Activated CD8-positive, alpha-beta T cell treated with anti-CD3 and anti-CD28 coated beads for 36 hours (primary cell): ENCODE data around the gene INTS6. TPM values are rescaled to one million over a fixed set of nuclear protein-coding genes. Genes with fewer than 3 reads are reported as not detected.

ENCODE experiments used
- ATAC-seq: fragments of 200-7000 bp; cut with Tn5 transposase; one replicate; pipeline ENCODE4 v1.10.0; 2021; ENCODE audit warnings: mild to moderate bottlenecking, moderate library complexity
- CTCF ChIA-PET: fragments of 350-600 bp; sonication (Branson Sonifier 250); formaldehyde crosslinking; loops from one replicate; lab custom pipeline; 2021; ENCODE audit warnings: antibody characterized with exemption; lab: Charles Lee
- POLR2A ChIA-PET: fragments of 350-600 bp; sonication (Branson Sonifier 250); formaldehyde crosslinking; loops from one replicate; lab custom pipeline; 2021; ENCODE audit warnings: antibody characterized with exemption; lab: Charles Lee
- DNase-seq: peaks from one replicate; pipeline ENCODE4 v3.0.0-alpha.2; 2020
- H3K27ac Mint-ChIP-seq: one replicate; pipeline ENCODE4 v1.8.0; 2021; ENCODE audit warnings: mild to moderate bottlenecking, mixed read lengths
- H3K27me3 Mint-ChIP-seq: one replicate; pipeline ENCODE4 v1.8.0; 2021; ENCODE audit warnings: mixed read lengths
- H3K36me3 Mint-ChIP-seq: one replicate; pipeline ENCODE4 v1.8.0; 2021; ENCODE audit warnings: low read depth, mixed read lengths
- H3K4me1 Mint-ChIP-seq: one replicate; pipeline ENCODE4 v1.8.0; 2021; ENCODE audit warnings: low read depth, mixed read lengths
- H3K4me3 Mint-ChIP-seq: one replicate; pipeline ENCODE4 v1.8.0; 2021; ENCODE audit warnings: mild to moderate bottlenecking, moderate library complexity, mixed read lengths
- H3K9me3 Mint-ChIP-seq: one replicate; pipeline ENCODE4 v1.8.0; 2021; ENCODE audit warnings: mixed read lengths
- CTCF ChIP-seq: fragments of 200-600 bp; IDR thresholded peaks from one replicate; pipeline ENCODE4 v1.8.0; 2022; ENCODE audit warnings: antibody characterized with exemption, mild to moderate bottlenecking
- intact Hi-C: fragments of 100-400 bp; cut with micrococcal nuclease; formaldehyde crosslinking; loops from one replicate; pipeline ENCODE4 v1.10.0; 2022
- total RNA-seq, 2 experiments: library from RNA; stranded (reverse); gene quantifications; one replicate each; pipeline ENCODE4 v1.2.3, GENCODE V29; 2021

Gene INTS6
- total RNA-seq, 2 experiments from 2014 or later = 52.4 to 54.5 TPM

GRCh38 chr13:51385114-51385513 is 67.7 kb downstream of the INTS6 start:
- CTCF ChIA-PET = interaction anchor here (1.6 kb wide), 1 partner anchor 10 kb away, joined by 6 read pairs; no protein-coding TSS in a partner anchor
- peaks cover 18% of the 10 kb centered on the region for H3K36me3 Mint-ChIP-seq
- ATAC-seq (peak; percentile 53), DNase-seq (no peak)
- TF ChIP-seq CTCF = no peak
- intact Hi-C loops = no loop called here
- H3K9me3 Mint-ChIP-seq = no peaks in the 10 kb centered on the region
- no peak overlapping the region for H3K4me3 Mint-ChIP-seq
- peaks cover 7% of the 10 kb centered on the region for H3K4me1 Mint-ChIP-seq
- H3K27ac Mint-ChIP-seq = no peak overlapping the region
- POLR2A ChIA-PET = no interaction called here
- H3K27me3 Mint-ChIP-seq = no peaks in the 10 kb centered on the region

- Mint-ChIP-seq H3K27me3 (no peaks in the 10 kb centered on the region), H3K4me3 (no peak overlapping the region), H3K27ac (no peak overlapping the region), H3K36me3 (peaks cover 26% of the 10 kb centered on the region), H3K9me3 (no peaks in the 10 kb centered on the region), H3K4me1 (peaks cover 4% of the 10 kb centered on the region)
- no peak for TF ChIP-seq CTCF
- ATAC-seq (no peak), DNase-seq (no peak)
- ChIA-PET POLR2A (interaction anchor here (0.9 kb wide), 1 partner anchor 201 kb away, joined by 3 read pairs; no protein-coding TSS in a partner anchor), CTCF (no interaction called here)
- intact Hi-C loops = no loop called here
These were observed 72.6 kb downstream of the INTS6 start for GRCh38 chr13:51380269-51380668.

- TF ChIP-seq CTCF = no peak
- ChIA-PET POLR2A (no interaction called here), CTCF (no interaction called here)
- Mint-ChIP-seq H3K9me3 (no peaks in the 10 kb centered on the region), H3K4me3 (no peak overlapping the region), H3K36me3 (peaks cover 34% of the 10 kb centered on the region), H3K27ac (no peak overlapping the region), H3K27me3 (no peaks in the 10 kb centered on the region), H3K4me1 (no peaks in the 10 kb centered on the region)
- DNase-seq (no peak), ATAC-seq (no peak)
- intact Hi-C loops = no loop called here
These were observed 79.4 kb downstream of the INTS6 start for GRCh38 chr13:51373451-51373850.

- Mint-ChIP-seq H3K27me3 (no peaks in the 10 kb centered on the region), H3K4me1 (no peaks in the 10 kb centered on the region), H3K4me3 (no peak overlapping the region), H3K27ac (no peak overlapping the region), H3K36me3 (peaks cover 28% of the 10 kb centered on the region), H3K9me3 (no peaks in the 10 kb centered on the region)
- DNase-seq (no peak), ATAC-seq (no peak)
- intact Hi-C loops = no loop called here
- CTCF ChIA-PET = no interaction called here
- POLR2A ChIA-PET = interaction anchor here (0.5 kb wide), 1 partner anchor 179 kb away, joined by 3 read pairs; no protein-coding TSS in a partner anchor
- no peak for TF ChIP-seq CTCF
These were observed 81.0 kb downstream of the INTS6 start for GRCh38 chr13:51371768-51372399.

- Mint-ChIP-seq H3K36me3 (peaks cover 27% of the 10 kb centered on the region), H3K27me3 (no peaks in the 10 kb centered on the region), H3K4me3 (no peak overlapping the region), H3K4me1 (no peaks in the 10 kb centered on the region), H3K27ac (no peak overlapping the region), H3K9me3 (no peaks in the 10 kb centered on the region)
- intact Hi-C loops = no loop called here
- ATAC-seq (no peak), DNase-seq (no peak)
- POLR2A ChIA-PET = no interaction called here
- no peak for TF ChIP-seq CTCF
- CTCF ChIA-PET = no interaction called here
These were observed 82.0 kb downstream of the INTS6 start for GRCh38 chr13:51370811-51371210.
